ENCODE data around the gene DISC1. TPM values are rescaled to one million over a fixed set of nuclear protein-coding genes. Genes with fewer than 3 reads are reported as not detected.
"Not testable (repeated sequence)": the region's sequence is repeated elsewhere in the genome, so short reads cannot be mapped to it uniquely, and the experiment has no call there.

Gene DISC1
- total RNA-seq, 1 donor from 2014 or later, result 5.2 TPM

DNA sequence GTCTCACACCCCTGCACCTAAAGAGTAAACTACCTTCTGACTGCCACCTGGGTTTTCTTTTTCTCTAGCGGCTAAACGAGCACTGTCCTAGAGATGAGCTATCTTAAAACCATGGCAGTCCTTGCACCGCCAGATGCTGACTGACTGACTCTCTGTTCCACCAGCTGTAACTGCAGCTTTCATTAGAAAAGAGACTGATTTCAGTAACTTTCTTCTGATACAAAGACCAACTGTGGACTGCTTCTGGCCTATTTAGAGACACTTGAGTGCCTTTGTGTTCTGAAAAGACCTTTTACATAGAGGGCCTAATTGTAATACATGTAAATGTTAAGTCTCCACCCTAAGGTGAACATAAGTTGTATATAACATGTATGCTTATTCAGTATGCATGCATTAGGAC, 152.5 kb downstream of the DISC1 start:
- Mint-ChIP-seq H3K4me1 (ENCODE audit: low read depth) (peaks cover 6% of the 10 kb centered on the region), H3K27ac (no peak overlapping the region), H3K27me3 (no peaks in the 10 kb centered on the region), H3K9me3 (ENCODE audit: low read depth) (no peaks in the 10 kb centered on the region), H3K4me3 (ENCODE audit: low read depth) (no peak overlapping the region), H3K36me3 (ENCODE audit: insufficient read depth) (no peaks in the 10 kb centered on the region)
- no peak for DNase-seq (ENCODE audit: low spot score, unreplicated experiment)
- TF ChIP-seq, protein P1, sequence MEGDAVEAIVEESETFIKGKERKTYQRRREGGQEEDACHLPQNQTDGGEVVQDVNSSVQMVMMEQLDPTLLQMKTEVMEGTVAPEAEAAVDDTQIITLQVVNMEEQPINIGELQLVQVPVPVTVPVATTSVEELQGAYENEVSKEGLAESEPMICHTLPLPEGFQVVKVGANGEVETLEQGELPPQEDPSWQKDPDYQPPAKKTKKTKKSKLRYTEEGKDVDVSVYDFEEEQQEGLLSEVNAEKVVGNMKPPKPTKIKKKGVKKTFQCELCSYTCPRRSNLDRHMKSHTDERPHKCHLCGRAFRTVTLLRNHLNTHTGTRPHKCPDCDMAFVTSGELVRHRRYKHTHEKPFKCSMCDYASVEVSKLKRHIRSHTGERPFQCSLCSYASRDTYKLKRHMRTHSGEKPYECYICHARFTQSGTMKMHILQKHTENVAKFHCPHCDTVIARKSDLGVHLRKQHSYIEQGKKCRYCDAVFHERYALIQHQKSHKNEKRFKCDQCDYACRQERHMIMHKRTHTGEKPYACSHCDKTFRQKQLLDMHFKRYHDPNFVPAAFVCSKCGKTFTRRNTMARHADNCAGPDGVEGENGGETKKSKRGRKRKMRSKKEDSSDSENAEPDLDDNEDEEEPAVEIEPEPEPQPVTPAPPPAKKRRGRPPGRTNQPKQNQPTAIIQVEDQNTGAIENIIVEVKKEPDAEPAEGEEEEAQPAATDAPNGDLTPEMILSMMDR (IDR thresholded peaks at IDR 0.05; ENCODE audit: unreplicated experiment), result no peak

DNA sequence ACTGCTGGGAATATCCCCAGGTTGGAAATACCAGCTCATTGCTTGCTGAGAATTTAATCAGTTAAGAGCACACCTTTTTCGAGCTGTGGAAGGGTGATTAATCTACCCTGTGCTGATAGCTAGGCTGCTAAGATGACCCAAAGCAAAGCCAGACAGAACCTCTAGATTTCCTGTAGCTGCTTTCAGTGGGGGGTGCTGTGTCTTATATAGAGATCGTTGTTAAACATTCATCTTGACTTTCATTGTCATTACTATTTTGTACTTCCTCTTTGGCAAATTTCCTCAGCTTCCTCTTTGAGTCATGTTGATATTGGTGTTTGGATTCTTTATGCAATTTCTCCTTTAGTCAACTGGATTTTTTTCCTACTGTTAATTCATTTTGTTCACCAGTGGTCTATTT, 155.3 kb downstream of the DISC1 start:
- peaks cover 3% of the 10 kb centered on the region for H3K4me1 Mint-ChIP-seq (ENCODE audit: low read depth)
- H3K36me3 Mint-ChIP-seq (ENCODE audit: insufficient read depth), result no peaks in the 10 kb centered on the region
- TF ChIP-seq, protein P1 (IDR thresholded peaks at IDR 0.05; ENCODE audit: unreplicated experiment), result no peak
- no peak overlapping the region for H3K27ac Mint-ChIP-seq
- H3K27me3 Mint-ChIP-seq, result no peaks in the 10 kb centered on the region
- no peak overlapping the region for H3K4me3 Mint-ChIP-seq (ENCODE audit: low read depth)
- DNase-seq (ENCODE audit: low spot score, unreplicated experiment), result no peak
- no peaks in the 10 kb centered on the region for H3K9me3 Mint-ChIP-seq (ENCODE audit: low read depth)

DNA sequence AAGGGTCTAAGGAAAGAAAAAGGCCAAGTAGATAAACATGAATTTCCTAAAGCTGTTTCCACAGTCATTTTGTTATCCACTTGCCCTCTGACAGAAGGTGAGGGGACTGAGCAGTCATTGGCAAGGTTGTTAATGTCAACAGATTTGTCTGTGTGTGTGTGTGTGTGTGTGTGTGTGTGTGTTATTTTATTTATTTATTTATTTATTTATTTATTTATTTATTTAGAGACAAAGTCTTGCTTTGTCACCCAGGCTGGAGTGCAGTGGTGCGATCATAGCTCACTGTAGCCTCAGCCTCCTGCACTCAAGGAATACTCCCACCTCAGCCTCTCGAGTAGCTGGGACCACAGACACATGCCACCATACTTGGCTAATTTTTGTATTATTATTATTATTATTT, 158.5 kb downstream of the DISC1 start:
- H3K27ac Mint-ChIP-seq; H3K36me3 Mint-ChIP-seq (ENCODE audit: insufficient read depth): not testable (repeated sequence)

DNA sequence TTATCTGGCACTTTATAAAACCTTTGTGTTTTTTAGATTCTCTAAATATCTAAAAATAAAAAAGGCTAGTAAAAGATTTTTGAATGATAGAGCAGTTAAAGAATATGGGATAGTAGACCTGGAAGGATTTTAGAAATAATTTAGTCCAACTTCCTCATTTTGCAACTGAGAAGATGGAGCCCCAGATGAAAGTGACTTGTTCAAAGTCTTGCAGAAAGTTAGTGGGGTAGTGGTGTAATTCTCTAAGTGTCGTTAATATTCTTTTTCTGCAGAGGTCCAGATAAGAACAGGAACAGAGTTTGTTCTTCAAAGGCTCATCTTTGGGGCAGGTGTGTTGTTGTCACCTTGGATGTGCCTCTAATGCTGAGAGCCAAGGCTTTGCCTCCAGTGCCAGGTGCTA, 159.5 kb downstream of the DISC1 start:
- H3K27ac Mint-ChIP-seq, result no peak overlapping the region
- TF ChIP-seq, protein P1 (IDR thresholded peaks at IDR 0.05; ENCODE audit: unreplicated experiment), result no peak
- H3K36me3 Mint-ChIP-seq (ENCODE audit: insufficient read depth), result no peaks in the 10 kb centered on the region
- peaks cover 4% of the 10 kb centered on the region for H3K4me1 Mint-ChIP-seq (ENCODE audit: low read depth)
- no peak overlapping the region for H3K4me3 Mint-ChIP-seq (ENCODE audit: low read depth)
- no peaks in the 10 kb centered on the region for H3K9me3 Mint-ChIP-seq (ENCODE audit: low read depth)
- DNase-seq (ENCODE audit: low spot score, unreplicated experiment), result no peak
- H3K27me3 Mint-ChIP-seq, result no peaks in the 10 kb centered on the region

More for the DNA sequence above, 158.5 kb downstream of the DISC1 start:
- not testable (repeated sequence) for H3K27me3 Mint-ChIP-seq; H3K9me3 Mint-ChIP-seq (ENCODE audit: low read depth); H3K4me3 Mint-ChIP-seq (ENCODE audit: low read depth); DNase-seq (ENCODE audit: low spot score, unreplicated experiment); H3K4me1 Mint-ChIP-seq (ENCODE audit: low read depth)

DNA sequence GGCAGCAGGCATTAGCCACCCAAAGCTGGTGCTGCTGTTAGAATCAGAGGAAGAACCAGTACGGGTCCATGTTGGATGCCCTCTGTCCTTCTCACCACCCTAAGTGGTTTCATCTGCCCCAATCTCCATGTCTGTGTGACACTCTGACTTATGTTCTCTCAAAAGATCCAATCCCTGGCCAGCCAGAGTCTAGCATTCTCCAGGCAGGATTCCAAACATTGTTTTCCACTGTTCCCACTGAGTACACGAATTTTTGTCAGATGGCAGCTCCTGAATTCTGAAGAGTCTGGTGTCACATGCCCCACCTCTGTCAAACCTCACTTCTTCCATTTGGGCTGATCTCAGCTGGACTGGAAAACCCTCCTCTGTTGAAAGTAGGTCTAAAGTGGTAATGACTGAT, 166.0 kb downstream of the DISC1 start:
- Mint-ChIP-seq H3K27me3 (no peaks in the 10 kb centered on the region), H3K36me3 (ENCODE audit: insufficient read depth) (no peaks in the 10 kb centered on the region), H3K4me1 (ENCODE audit: low read depth) (peaks cover 20% of the 10 kb centered on the region), H3K4me3 (ENCODE audit: low read depth) (no peak overlapping the region), H3K27ac (no peak overlapping the region), H3K9me3 (ENCODE audit: low read depth) (no peaks in the 10 kb centered on the region)
- TF ChIP-seq, protein P1 (IDR thresholded peaks at IDR 0.05; ENCODE audit: unreplicated experiment), result no peak
- no peak for DNase-seq (ENCODE audit: low spot score, unreplicated experiment)

DNA sequence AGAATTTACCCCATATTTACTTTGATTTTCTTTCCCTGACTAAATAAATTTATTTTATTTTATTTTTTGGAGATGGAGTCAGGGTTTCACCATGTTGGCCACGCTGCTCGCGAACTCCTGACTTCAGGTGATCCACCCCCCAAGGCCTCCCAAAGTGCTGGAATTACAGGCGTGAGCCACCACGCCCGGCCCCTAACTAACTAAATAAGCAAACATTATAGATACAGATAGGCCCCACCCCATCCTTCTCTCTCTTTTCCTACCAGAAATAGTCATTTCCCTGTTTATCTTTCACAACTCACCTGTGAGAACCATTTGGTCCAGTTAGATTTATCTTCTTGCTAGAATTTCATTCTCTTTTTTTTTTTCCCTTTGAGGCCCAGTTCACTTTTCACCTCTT, 167.3 kb downstream of the DISC1 start:
- H3K27ac Mint-ChIP-seq, result no peak overlapping the region
- TF ChIP-seq, protein P1 (IDR thresholded peaks at IDR 0.05; ENCODE audit: unreplicated experiment), result no peak
- no peaks in the 10 kb centered on the region for H3K36me3 Mint-ChIP-seq (ENCODE audit: insufficient read depth)
- no peak for DNase-seq (ENCODE audit: low spot score, unreplicated experiment)
- no peaks in the 10 kb centered on the region for H3K9me3 Mint-ChIP-seq (ENCODE audit: low read depth)
- H3K4me3 Mint-ChIP-seq (ENCODE audit: low read depth), result no peak overlapping the region
- H3K4me1 Mint-ChIP-seq (ENCODE audit: low read depth), result peaks cover 19% of the 10 kb centered on the region
- H3K27me3 Mint-ChIP-seq, result no peaks in the 10 kb centered on the region

All from progenitor cell of endocrine pancreas (in vitro differentiated cells).